Measurements from ENCODE around the gene MAMSTR.
"Not testable (repeated sequence)": the region's sequence is repeated elsewhere in the genome, so short reads cannot be mapped to it uniquely, and the experiment has no call there.

Gene MAMSTR

GRCh38 chr19:48718711-48719231 lies 754 bp downstream of the MAMSTR start:
- DNase-seq, result peak; percentile 69

- not testable (repeated sequence) for DNase-seq
Measured at GRCh38 chr19:48718106-48718505, 1.4 kb downstream of the MAMSTR start.

GRCh38 chr19:48716562-48717291 lies 2.8 kb downstream of the MAMSTR start:
- DNase-seq, result peak; percentile 88

- peak; percentile 39 for DNase-seq
Measured at GRCh38 chr19:48715681-48716171, 3.8 kb downstream of the MAMSTR start.

- peak; percentile 10 for DNase-seq
Measured at GRCh38 chr19:48714759-48715675, 4.5 kb downstream of the MAMSTR start.

GRCh38 chr19:48713864-48714755 lies 5.4 kb downstream of the MAMSTR start:
- DNase-seq, result peak; percentile 100

- peak; percentile 57 for DNase-seq
Measured at GRCh38 chr19:48713041-48713863, 6.3 kb downstream of the MAMSTR start.

GRCh38 chr19:48711106-48711662 lies 8.3 kb downstream of the MAMSTR start:
- no peak for DNase-seq

GRCh38 chr19:48708471-48708870 lies 11.1 kb downstream of the MAMSTR start:
- no peak for DNase-seq

GRCh38 chr19:48705431-48705830 lies 14.1 kb downstream of the MAMSTR start:
- no peak for DNase-seq

- no peak for DNase-seq
Measured at GRCh38 chr19:48703316-48703715, 16.2 kb downstream of the MAMSTR start.

- DNase-seq, result no peak
Measured at GRCh38 chr19:48702701-48703100, 16.8 kb downstream of the MAMSTR start.

GRCh38 chr19:48698046-48698445 lies 21.5 kb downstream of the MAMSTR start:
- DNase-seq, result no peak

GRCh38 chr19:48696353-48697010 lies 23.0 kb downstream of the MAMSTR start:
- DNase-seq, result peak; percentile 44

- DNase-seq, result no peak
Measured at GRCh38 chr19:48695743-48696352, 23.7 kb downstream of the MAMSTR start, which contains the start of gene FUT2. Gene FUT2, plus strand, starts transcription at chr19:48695971. Its CDS starts 6,986 bp downstream, at chr19:48702957.

- not testable (repeated sequence) for DNase-seq
Measured at GRCh38 chr19:48693629-48694028, 25.9 kb downstream of the MAMSTR start.

- no peak for DNase-seq
Measured at GRCh38 chr19:48689449-48689848, 30.1 kb downstream of the MAMSTR start.

GRCh38 chr19:48687776-48688175 lies 31.7 kb downstream of the MAMSTR start:
- DNase-seq, result no peak

- DNase-seq, result not testable (repeated sequence)
Measured at GRCh38 chr19:48686637-48687036, 32.9 kb downstream of the MAMSTR start.

- peak; percentile 41 for DNase-seq
Measured at GRCh38 chr19:48686088-48686487, 33.4 kb downstream of the MAMSTR start.
